GM23338 (cell line): Measurements from ENCODE around the gene TCAF1. TPM values are rescaled to one million over a fixed set of nuclear protein-coding genes. Genes with fewer than 3 reads are reported as not detected.

Source experiments
- ATAC-seq: fragments of 200-7000 bp; cut with Tn5 transposase; 3 replicates; pipeline ENCODE4 v1.9.1; 2020
- DNase-seq: peaks from one replicate; pipeline ENCODE4 v3.0.0-alpha.2; 2015; ENCODE audit warnings: low spot score
- H2AFZ ChIP-seq: fragments of 200-600 bp; sonication (generic); 2 replicates; pipeline ENCODE4 v1.8.0; 2016; ENCODE audit warnings: antibody characterized with exemption, mild to moderate bottlenecking, moderate library complexity
- H3F3A ChIP-seq: fragments of 200-600 bp; sonication (generic); replicated peaks from 2 replicates; pipeline ENCODE4 v1.8.0; 2017; ENCODE audit warnings: antibody characterized with exemption, mixed run types, low read depth
- H3K27ac ChIP-seq: fragments of 200-600 bp; sonication (generic); 2 replicates; pipeline ENCODE4 v1.6.1; 2016; ENCODE audit warnings: low read depth
- H3K27me3 ChIP-seq: fragments of 200-600 bp; sonication (generic); 2 replicates; pipeline ENCODE4 v1.8.0; 2016; ENCODE audit warnings: mild to moderate bottlenecking, mixed run types, moderate library complexity; ENCODE audit not compliant: insufficient read depth
- H3K36me3 ChIP-seq: fragments of 200-600 bp; sonication (generic); 2 replicates; pipeline ENCODE4 v1.8.0; 2016; ENCODE audit warnings: mild to moderate bottlenecking; ENCODE audit not compliant: insufficient read depth
- H3K4me1 ChIP-seq: fragments of 200-600 bp; sonication (generic); 2 replicates; pipeline ENCODE4 v1.8.0; 2016; ENCODE audit warnings: mild to moderate bottlenecking, moderate library complexity; ENCODE audit not compliant: insufficient read depth
- H3K4me2 ChIP-seq: fragments of 200-600 bp; sonication (generic); 2 replicates; pipeline ENCODE4 v1.7.1; 2017; ENCODE audit warnings: mixed run types
- H3K4me3 ChIP-seq: fragments of 200-600 bp; sonication (generic); 2 replicates; pipeline ENCODE4 v1.6.1; 2016; ENCODE audit warnings: mixed run types
- H3K79me2 ChIP-seq: fragments of 200-600 bp; sonication (generic); replicated peaks from 2 replicates; pipeline ENCODE4 v1.8.0; 2017; ENCODE audit warnings: mild to moderate bottlenecking; ENCODE audit not compliant: insufficient read depth
- H3K9me2 ChIP-seq: fragments of 200-600 bp; sonication (generic); 2 replicates; pipeline ENCODE4 v1.8.0; 2017; ENCODE audit not compliant: insufficient read depth
- H4K20me1 ChIP-seq: fragments of 200-600 bp; sonication (generic); replicated peaks from 2 replicates; pipeline ENCODE4 v1.8.0; 2017; ENCODE audit warnings: mild to moderate bottlenecking; ENCODE audit not compliant: insufficient read depth
- H3K27ac Mint-ChIP-seq: 2 replicates; pipeline ENCODE4 v1.8.0; 2020; ENCODE audit warnings: inconsistent platforms, mild to moderate bottlenecking, moderate library complexity, mixed read lengths
- H3K27me3 Mint-ChIP-seq: 3 replicates; pipeline ENCODE4 v1.8.0; 2022; ENCODE audit warnings: low read depth, mild to moderate bottlenecking, moderate library complexity, mixed read lengths, inconsistent platforms; ENCODE audit not compliant: insufficient read depth, poor library complexity
- H3K36me3 Mint-ChIP-seq: 3 replicates; pipeline ENCODE4 v1.8.0; 2021; ENCODE audit warnings: low read depth, mild to moderate bottlenecking, inconsistent platforms, moderate library complexity, mixed read lengths
- H3K4me1 Mint-ChIP-seq: 3 replicates; pipeline ENCODE4 v1.8.0; 2020; ENCODE audit warnings: mild to moderate bottlenecking, inconsistent platforms, mixed read lengths
- H3K4me3 Mint-ChIP-seq: 3 replicates; pipeline ENCODE4 v1.8.0; 2021; ENCODE audit warnings: moderate library complexity, mild to moderate bottlenecking, inconsistent platforms, mixed read lengths
- H3K9me3 Mint-ChIP-seq: 3 replicates; pipeline ENCODE4 v1.8.0; 2020; ENCODE audit warnings: moderate library complexity, mild to moderate bottlenecking, inconsistent platforms, mixed read lengths
- CTCF ChIP-seq, 2 experiments: fragments of 200-600 bp in 1 of 2; sonication (generic) in 1 of 2; conservative IDR thresholded peaks; 2 replicates each; pipeline versions ENCODE4 v1.5.1 to v1.6.1; 2016 to 2017; ENCODE audit warnings: antibody characterized with exemption in 2 of 2, low read depth in 2 of 2, mild to moderate bottlenecking in 2 of 2, moderate library complexity in 1 of 2
- ETS1 ChIP-seq: IDR thresholded peaks from 2 replicates; pipeline ENCODE4 v1.6.1; 2016; ENCODE audit warnings: antibody characterized with exemption
- EZH2phosphoT487 ChIP-seq: fragments of 200-600 bp; sonication (generic); IDR thresholded peaks from one replicate; pipeline ENCODE4 v1.8.1; 2018; ENCODE audit warnings: antibody characterized with exemption; ENCODE audit not compliant: unreplicated experiment
- JUNB ChIP-seq: IDR thresholded peaks from one replicate; pipeline ENCODE4 v1.6.1; 2016; ENCODE audit warnings: antibody characterized with exemption; ENCODE audit not compliant: unreplicated experiment
- NANOG ChIP-seq: IDR thresholded peaks from 2 replicates; pipeline ENCODE4 v1.6.1; 2016; ENCODE audit warnings: antibody characterized with exemption, borderline replicate concordance
- POLR2AphosphoS5 ChIP-seq: IDR thresholded peaks from 2 replicates; pipeline ENCODE4 v1.6.1; 2016; ENCODE audit warnings: antibody characterized with exemption, low read depth
- REST ChIP-seq: IDR thresholded peaks from one replicate; pipeline ENCODE4 v1.6.1; 2018; ENCODE audit warnings: antibody characterized with exemption; ENCODE audit not compliant: unreplicated experiment
- STAT1 ChIP-seq: IDR thresholded peaks from one replicate; pipeline ENCODE4 v1.6.1; 2016; ENCODE audit warnings: antibody characterized with exemption; ENCODE audit not compliant: unreplicated experiment
- ZNF114 ChIP-seq: fragments of 250-450 bp; sonication (Bioruptor Pico); IDR thresholded peaks from 2 replicates; pipeline ENCODE4 v1.5.0; 2020; ENCODE audit warnings: mild to moderate bottlenecking, moderate library complexity
- ZNF331 ChIP-seq: fragments of 250-450 bp; sonication (Bioruptor Pico); IDR thresholded peaks from 2 replicates; pipeline ENCODE4 v1.5.0; 2020; ENCODE audit warnings: low read depth, mild to moderate bottlenecking, moderate library complexity
- polyA plus RNA-seq: library from polyadenylated mRNA; unstranded; fragments of >200 nt; fragmentation: Nextera tagmentation; extraction: Ambion mirVana; gene quantifications from 2 replicates; pipeline ENCODE4 v1.2.1, GENCODE V29; 2016
- total RNA-seq: library from RNA; depleted of rRNA; stranded (reverse); fragments of >200 nt; shearing (Covaris generic); gene quantifications from 2 replicates; pipeline ENCODE4 v1.2.3, GENCODE V29; 2014
- TF ChIP-seq, protein P1 (sequence below): fragments of 250-450 bp; sonication (Bioruptor Pico); IDR thresholded peaks from 2 replicates; pipeline ENCODE4 v1.5.0; 2020; ENCODE audit warnings: mild to moderate bottlenecking, moderate library complexity

The TCAF1 gene
- total and polyA plus RNA-seq, 2 experiments from 2014 or later = 15.5 to 31.3 TPM

- H3K4me1 Mint-ChIP-seq = peaks cover 27% of the 10 kb centered on the region
- Histone ChIP-seq H3K27me3 (peaks cover 18% of the 10 kb centered on the region), H3K79me2 (0 out of 2 replicates have a peak, but pooled peaks cover 4% of the 10 kb centered on the region), H3K4me2 (peak overlapping the region; percentile 97), H3K36me3 (no peaks in the 10 kb centered on the region), H3K4me3 (peak overlapping the region; percentile 78), H2AFZ (peak overlapping the region; percentile 83; the same call in 1 of the 2 replicates), H3K4me1 (peaks cover 27% of the 10 kb centered on the region), H3K27ac (no peak overlapping the region), H4K20me1 (no peaks in the 10 kb centered on the region; the same call in 1 of the 2 replicates), H3F3A (no peaks in the 10 kb centered on the region; the same call in 1 of the 2 replicates), H3K9me2 (no peaks in the 10 kb centered on the region)
- peak overlapping the region; percentile 84 for H3K4me3 Mint-ChIP-seq
- H3K27me3 Mint-ChIP-seq = peaks cover 11% of the 10 kb centered on the region
- peak; percentile 49 for DNase-seq
- ATAC-seq = peak; percentile 44
- no peak for TF ChIP-seq JUNB
- TF ChIP-seq ZNF114 = no peak
- no peak for TF ChIP-seq ETS1
- TF ChIP-seq ZNF331 (CRISPR knock-in tag) = no peak
- no peak for TF ChIP-seq EZH2phosphoT487
- no peak for TF ChIP-seq CTCF (conservative IDR thresholded peaks at IDR 0.05; ENCODE audit: low read depth in 2 of 2)
- no peak for TF ChIP-seq POLR2AphosphoS5
- TF ChIP-seq NANOG = no peak
- no peak for TF ChIP-seq REST
- no peak for TF ChIP-seq STAT1
- TF ChIP-seq, protein P1, sequence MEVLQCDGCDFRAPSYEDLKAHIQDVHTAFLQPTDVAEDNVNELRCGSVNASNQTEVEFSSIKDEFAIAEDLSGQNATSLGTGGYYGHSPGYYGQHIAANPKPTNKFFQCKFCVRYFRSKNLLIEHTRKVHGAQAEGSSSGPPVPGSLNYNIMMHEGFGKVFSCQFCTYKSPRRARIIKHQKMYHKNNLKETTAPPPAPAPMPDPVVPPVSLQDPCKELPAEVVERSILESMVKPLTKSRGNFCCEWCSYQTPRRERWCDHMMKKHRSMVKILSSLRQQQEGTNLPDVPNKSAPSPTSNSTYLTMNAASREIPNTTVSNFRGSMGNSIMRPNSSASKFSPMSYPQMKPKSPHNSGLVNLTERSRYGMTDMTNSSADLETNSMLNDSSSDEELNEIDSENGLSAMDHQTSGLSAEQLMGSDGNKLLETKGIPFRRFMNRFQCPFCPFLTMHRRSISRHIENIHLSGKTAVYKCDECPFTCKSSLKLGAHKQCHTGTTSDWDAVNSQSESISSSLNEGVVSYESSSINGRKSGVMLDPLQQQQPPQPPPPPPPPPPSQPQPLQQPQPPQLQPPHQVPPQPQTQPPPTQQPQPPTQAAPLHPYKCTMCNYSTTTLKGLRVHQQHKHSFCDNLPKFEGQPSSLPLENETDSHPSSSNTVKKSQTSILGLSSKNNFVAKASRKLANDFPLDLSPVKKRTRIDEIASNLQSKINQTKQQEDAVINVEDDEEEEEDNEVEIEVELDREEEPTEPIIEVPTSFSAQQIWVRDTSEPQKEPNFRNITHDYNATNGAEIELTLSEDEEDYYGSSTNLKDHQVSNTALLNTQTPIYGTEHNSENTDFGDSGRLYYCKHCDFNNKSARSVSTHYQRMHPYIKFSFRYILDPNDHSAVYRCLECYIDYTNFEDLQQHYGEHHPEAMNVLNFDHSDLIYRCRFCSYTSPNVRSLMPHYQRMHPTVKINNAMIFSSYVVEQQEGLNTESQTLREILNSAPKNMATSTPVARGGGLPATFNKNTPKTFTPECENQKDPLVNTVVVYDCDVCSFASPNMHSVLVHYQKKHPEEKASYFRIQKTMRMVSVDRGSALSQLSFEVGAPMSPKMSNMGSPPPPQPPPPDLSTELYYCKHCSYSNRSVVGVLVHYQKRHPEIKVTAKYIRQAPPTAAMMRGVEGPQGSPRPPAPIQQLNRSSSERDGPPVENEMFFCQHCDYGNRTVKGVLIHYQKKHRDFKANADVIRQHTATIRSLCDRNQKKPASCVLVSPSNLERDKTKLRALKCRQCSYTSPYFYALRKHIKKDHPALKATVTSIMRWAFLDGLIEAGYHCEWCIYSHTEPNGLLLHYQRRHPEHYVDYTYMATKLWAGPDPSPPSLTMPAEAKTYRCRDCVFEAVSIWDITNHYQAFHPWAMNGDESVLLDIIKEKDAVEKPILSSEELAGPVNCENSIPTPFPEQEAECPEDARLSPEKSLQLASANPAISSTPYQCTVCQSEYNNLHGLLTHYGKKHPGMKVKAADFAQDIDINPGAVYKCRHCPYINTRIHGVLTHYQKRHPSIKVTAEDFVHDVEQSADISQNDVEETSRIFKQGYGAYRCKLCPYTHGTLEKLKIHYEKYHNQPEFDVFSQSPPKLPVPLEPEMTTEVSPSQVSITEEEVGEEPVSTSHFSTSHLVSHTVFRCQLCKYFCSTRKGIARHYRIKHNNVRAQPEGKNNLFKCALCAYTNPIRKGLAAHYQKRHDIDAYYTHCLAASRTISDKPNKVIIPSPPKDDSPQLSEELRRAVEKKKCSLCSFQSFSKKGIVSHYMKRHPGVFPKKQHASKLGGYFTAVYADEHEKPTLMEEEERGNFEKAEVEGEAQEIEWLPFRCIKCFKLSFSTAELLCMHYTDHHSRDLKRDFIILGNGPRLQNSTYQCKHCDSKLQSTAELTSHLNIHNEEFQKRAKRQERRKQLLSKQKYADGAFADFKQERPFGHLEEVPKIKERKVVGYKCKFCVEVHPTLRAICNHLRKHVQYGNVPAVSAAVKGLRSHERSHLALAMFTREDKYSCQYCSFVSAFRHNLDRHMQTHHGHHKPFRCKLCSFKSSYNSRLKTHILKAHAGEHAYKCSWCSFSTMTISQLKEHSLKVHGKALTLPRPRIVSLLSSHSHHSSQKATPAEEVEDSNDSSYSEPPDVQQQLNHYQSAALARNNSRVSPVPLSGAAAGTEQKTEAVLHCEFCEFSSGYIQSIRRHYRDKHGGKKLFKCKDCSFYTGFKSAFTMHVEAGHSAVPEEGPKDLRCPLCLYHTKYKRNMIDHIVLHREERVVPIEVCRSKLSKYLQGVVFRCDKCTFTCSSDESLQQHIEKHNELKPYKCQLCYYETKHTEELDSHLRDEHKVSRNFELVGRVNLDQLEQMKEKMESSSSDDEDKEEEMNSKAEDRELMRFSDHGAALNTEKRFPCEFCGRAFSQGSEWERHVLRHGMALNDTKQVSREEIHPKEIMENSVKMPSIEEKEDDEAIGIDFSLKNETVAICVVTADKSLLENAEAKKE (CRISPR knock-in tag) = no peak
- no peaks in the 10 kb centered on the region for H3K36me3 Mint-ChIP-seq
- H3K9me3 Mint-ChIP-seq = no peaks in the 10 kb centered on the region; the same call in 2 of the 3 replicates
- H3K27ac Mint-ChIP-seq = no peak overlapping the region
Observed at GRCh38 chr7:143882604-143883078, 19.3 kb downstream of the TCAF1 start.
